ENCODE data around the gene LAMA3. TPM values are rescaled to one million over a fixed set of nuclear protein-coding genes. Genes with fewer than 3 reads are reported as not detected.

The LAMA3 gene
- total RNA-seq, 1 experiment from 2014 or later = 207 TPM

GRCh38 chr18:23868136-23868785 lies 179.0 kb downstream of the LAMA3 start:
- Mint-ChIP-seq H3K4me3 (ENCODE audit: low read depth, unreplicated experiment) (no peak overlapping the region), H3K27me3 (ENCODE audit: unreplicated experiment) (no peaks in the 10 kb centered on the region), H3K27ac (ENCODE audit: unreplicated experiment) (peak overlapping the region; percentile 73), H3K4me1 (ENCODE audit: low read depth, unreplicated experiment) (peaks cover 40% of the 10 kb centered on the region), H3K9me3 (ENCODE audit: low read depth, unreplicated experiment) (no peaks in the 10 kb centered on the region), H3K36me3 (ENCODE audit: insufficient read depth, unreplicated experiment) (peaks cover 14% of the 10 kb centered on the region)
- CTCF ChIA-PET = interaction anchor here (0.7 kb wide), 1 partner anchor 40 kb away, joined by 3 read pairs; no protein-coding TSS in a partner anchor
- no TSS peak for BruUV-seq (replicated peaks)
- TF ChIP-seq, protein P1, sequence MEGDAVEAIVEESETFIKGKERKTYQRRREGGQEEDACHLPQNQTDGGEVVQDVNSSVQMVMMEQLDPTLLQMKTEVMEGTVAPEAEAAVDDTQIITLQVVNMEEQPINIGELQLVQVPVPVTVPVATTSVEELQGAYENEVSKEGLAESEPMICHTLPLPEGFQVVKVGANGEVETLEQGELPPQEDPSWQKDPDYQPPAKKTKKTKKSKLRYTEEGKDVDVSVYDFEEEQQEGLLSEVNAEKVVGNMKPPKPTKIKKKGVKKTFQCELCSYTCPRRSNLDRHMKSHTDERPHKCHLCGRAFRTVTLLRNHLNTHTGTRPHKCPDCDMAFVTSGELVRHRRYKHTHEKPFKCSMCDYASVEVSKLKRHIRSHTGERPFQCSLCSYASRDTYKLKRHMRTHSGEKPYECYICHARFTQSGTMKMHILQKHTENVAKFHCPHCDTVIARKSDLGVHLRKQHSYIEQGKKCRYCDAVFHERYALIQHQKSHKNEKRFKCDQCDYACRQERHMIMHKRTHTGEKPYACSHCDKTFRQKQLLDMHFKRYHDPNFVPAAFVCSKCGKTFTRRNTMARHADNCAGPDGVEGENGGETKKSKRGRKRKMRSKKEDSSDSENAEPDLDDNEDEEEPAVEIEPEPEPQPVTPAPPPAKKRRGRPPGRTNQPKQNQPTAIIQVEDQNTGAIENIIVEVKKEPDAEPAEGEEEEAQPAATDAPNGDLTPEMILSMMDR (IDR thresholded peaks at IDR 0.05; ENCODE audit: unreplicated experiment) = no peak
- no peak for DNase-seq
- intact Hi-C loops (cut with micrococcal nuclease; ENCODE audit: unreplicated experiment) = no loop called here

DNA sequence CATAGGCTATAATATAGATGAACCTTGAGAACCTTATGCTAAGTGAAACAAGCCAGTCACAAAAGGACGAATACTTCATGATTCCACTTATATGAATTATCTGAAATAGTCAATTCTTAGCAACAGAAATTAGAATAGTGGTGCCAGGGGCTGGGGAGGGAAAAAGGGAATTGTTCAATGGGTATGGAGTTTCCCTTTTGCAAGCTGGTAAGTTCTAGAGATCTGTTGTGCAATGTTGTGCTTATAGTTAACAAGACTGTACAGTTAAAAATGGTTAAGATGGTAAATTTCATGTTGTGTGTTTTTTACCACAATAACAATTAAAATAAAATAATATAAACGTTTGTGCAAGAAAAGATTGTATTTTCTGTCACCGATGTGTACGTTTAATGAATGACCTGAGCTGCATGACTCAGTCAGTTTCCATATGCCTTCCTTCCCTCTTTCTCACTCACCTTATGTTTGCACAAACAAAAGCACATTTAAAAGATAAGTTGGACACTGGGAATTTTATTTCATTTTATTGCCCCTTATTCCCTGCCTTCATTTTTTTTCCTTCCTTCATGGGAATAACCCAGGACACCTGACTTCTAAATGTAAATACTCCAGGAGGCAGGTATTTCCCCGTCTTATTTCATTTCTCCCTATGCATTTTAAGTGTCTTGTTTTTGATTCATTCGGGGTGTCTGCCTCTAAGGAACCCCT lies 181.6 kb downstream of the LAMA3 start:
- H3K27ac Mint-ChIP-seq (ENCODE audit: unreplicated experiment) = peak overlapping the region; percentile 93
- peaks cover 46% of the 10 kb centered on the region for H3K4me1 Mint-ChIP-seq (ENCODE audit: low read depth, unreplicated experiment)
- CTCF ChIA-PET = interaction anchor here (0.6 to 2.5 kb wide), 3 partner anchors 9 to 485 kb away, joined by 4 to 14 read pairs (median 5); no protein-coding TSS in a partner anchor
- no peaks in the 10 kb centered on the region for H3K9me3 Mint-ChIP-seq (ENCODE audit: low read depth, unreplicated experiment)
- no TSS peak for BruUV-seq (replicated peaks)
- peak overlapping the region; percentile 83 for H3K4me3 Mint-ChIP-seq (ENCODE audit: low read depth, unreplicated experiment)
- intact Hi-C loops (cut with micrococcal nuclease; ENCODE audit: unreplicated experiment) = no loop called here
- TF ChIP-seq, protein P1 (IDR thresholded peaks at IDR 0.05; ENCODE audit: unreplicated experiment) = no peak
- peaks cover 37% of the 10 kb centered on the region for H3K36me3 Mint-ChIP-seq (ENCODE audit: insufficient read depth, unreplicated experiment)
- no peak for DNase-seq
- H3K27me3 Mint-ChIP-seq (ENCODE audit: unreplicated experiment) = no peaks in the 10 kb centered on the region

- BruUV-seq (replicated peaks) = no TSS peak
- Mint-ChIP-seq H3K4me3 (ENCODE audit: low read depth, unreplicated experiment) (peak overlapping the region; percentile 83), H3K27me3 (ENCODE audit: unreplicated experiment) (no peaks in the 10 kb centered on the region), H3K36me3 (ENCODE audit: insufficient read depth, unreplicated experiment) (peaks cover 43% of the 10 kb centered on the region), H3K4me1 (ENCODE audit: low read depth, unreplicated experiment) (peaks cover 52% of the 10 kb centered on the region), H3K27ac (ENCODE audit: unreplicated experiment) (peak overlapping the region; percentile 93), H3K9me3 (ENCODE audit: low read depth, unreplicated experiment) (no peaks in the 10 kb centered on the region)
- TF ChIP-seq, protein P1 (IDR thresholded peaks at IDR 0.05; ENCODE audit: unreplicated experiment) = no peak
- CTCF ChIA-PET = interaction anchor here (0.6 to 2.5 kb wide), 2 partner anchors 10 to 289 kb away, joined by 4 to 14 read pairs; no protein-coding TSS in a partner anchor
- intact Hi-C loops (cut with micrococcal nuclease; ENCODE audit: unreplicated experiment) = no loop called here
- peak; percentile 52 for DNase-seq
These were observed 182.2 kb downstream of the LAMA3 start for GRCh38 chr18:23871410-23871809.

DNA sequence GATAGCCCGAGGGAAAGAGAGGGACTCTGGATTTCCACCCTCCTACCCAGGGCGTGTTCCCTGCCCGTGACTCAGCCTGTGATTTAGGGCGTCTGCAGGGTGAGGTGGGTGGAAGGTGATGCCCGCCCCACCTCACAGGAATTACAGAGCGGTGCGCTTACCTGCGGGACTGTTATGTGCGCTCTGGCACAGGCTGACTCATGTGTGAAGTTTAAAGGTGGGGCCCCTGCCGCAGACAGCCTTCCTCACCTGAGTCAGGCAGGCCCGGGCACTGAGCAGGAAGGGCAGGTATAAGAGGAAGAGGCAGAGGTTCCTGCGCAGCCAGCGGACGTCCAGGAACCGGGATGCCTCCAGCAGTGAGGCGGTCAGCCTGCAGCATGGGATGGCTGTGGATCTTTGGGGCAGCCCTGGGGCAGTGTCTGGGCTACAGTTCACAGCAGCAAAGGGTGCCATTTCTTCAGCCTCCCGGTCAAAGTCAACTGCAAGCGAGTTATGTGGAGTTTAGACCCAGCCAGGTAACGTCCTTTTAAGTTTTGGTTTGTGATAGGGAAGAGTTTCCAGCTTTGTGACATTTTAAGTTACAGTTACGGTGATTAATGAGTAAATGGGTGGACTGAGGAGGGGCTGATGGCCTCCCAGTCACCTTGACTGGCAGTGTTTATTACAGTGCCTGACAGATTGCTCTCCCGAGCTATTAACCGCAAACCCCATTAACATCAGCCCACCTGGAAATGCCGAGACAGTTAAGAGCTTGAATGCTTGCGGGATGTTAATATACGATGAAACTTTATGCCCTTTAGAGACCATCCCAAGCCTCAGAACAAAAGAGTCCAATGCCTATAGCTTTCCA lies 183.7 kb downstream of the LAMA3 start:
- peak; percentile 92 for DNase-seq
- H3K27me3 Mint-ChIP-seq (ENCODE audit: unreplicated experiment) = no peaks in the 10 kb centered on the region
- TF ChIP-seq, protein P1 (IDR thresholded peaks at IDR 0.05; ENCODE audit: unreplicated experiment) = no peak
- H3K4me1 Mint-ChIP-seq (ENCODE audit: low read depth, unreplicated experiment) = peaks cover 56% of the 10 kb centered on the region
- TSS peak; percentile 66 for BruUV-seq (replicated peaks)
- CTCF ChIA-PET = interaction anchor here (0.6 kb wide), 1 partner anchor 229 kb away, joined by 3 read pairs; no protein-coding TSS in a partner anchor
- peak overlapping the region; percentile 83 for H3K4me3 Mint-ChIP-seq (ENCODE audit: low read depth, unreplicated experiment)
- peaks cover 54% of the 10 kb centered on the region for H3K36me3 Mint-ChIP-seq (ENCODE audit: insufficient read depth, unreplicated experiment)
- intact Hi-C loops (cut with micrococcal nuclease; ENCODE audit: unreplicated experiment) = loop anchor here (2.0 kb wide), 1 partner anchor 44 kb away; no protein-coding TSS in a partner anchor
- peak overlapping the region; percentile 93 for H3K27ac Mint-ChIP-seq (ENCODE audit: unreplicated experiment)
- no peaks in the 10 kb centered on the region for H3K9me3 Mint-ChIP-seq (ENCODE audit: low read depth, unreplicated experiment)
